GM21529 (cell line): ENCODE data around the gene LIMA1.
"Not testable (repeated sequence)": the region's sequence is repeated elsewhere in the genome, so short reads cannot be mapped to it uniquely, and the experiment has no call there.

Experiments
- ATAC-seq: cut with Tn5 transposase; IDR thresholded peaks from one replicate; pipeline ENCODE4 v1.9.1; 2021; ENCODE audit not compliant: unreplicated experiment

LIMA1 gene

GRCh38 chr12:50283229-50283923, at the start of gene LIMA1:
Gene LIMA1 (minus strand): TSS chr12:50283520. CDS start chr12:50248751, 34,769 bp downstream.
- ATAC-seq, result peak; percentile 93

- no peak for ATAC-seq
Observed at GRCh38 chr12:50331745-50332144, 48.4 kb upstream of the LIMA1 start.

- ATAC-seq, result not testable (repeated sequence)
Observed at GRCh38 chr12:50328664-50329063, 45.3 kb upstream of the LIMA1 start.

GRCh38 chr12:50326590-50327284, 43.4 kb upstream of the LIMA1 start:
- no peak for ATAC-seq

- no peak for ATAC-seq
Observed at GRCh38 chr12:50325890-50326391, 42.6 kb upstream of the LIMA1 start.

- ATAC-seq, result not testable (repeated sequence)
Observed at GRCh38 chr12:50324770-50325169, 41.5 kb upstream of the LIMA1 start.

- ATAC-seq, result not testable (repeated sequence)
Observed at GRCh38 chr12:50324077-50324476, 40.8 kb upstream of the LIMA1 start.

DNA sequence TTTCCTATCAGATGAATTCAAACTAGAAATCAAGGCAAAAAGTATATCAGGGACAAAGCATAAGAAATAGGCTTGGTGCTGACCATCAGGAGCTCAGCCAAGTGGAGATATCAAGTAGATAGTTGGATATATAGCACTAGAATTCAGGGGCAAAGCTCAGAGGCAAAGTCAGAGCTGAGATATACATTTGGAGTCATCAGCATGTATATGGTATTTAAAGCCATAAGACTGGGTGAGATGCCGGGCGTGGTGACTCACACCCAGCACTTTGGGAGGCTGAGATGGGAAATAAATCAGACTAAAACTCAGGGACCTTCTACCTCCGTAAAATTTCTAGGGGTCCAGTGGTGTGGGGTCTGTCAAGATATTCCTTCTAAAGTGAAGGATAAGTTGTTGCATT, 38.9 kb upstream of the LIMA1 start:
- ATAC-seq, result no peak

GRCh38 chr12:50317203-50317602, 33.9 kb upstream of the LIMA1 start:
- ATAC-seq, result no peak

GRCh38 chr12:50315803-50316202, 32.5 kb upstream of the LIMA1 start:
- ATAC-seq, result no peak

DNA sequence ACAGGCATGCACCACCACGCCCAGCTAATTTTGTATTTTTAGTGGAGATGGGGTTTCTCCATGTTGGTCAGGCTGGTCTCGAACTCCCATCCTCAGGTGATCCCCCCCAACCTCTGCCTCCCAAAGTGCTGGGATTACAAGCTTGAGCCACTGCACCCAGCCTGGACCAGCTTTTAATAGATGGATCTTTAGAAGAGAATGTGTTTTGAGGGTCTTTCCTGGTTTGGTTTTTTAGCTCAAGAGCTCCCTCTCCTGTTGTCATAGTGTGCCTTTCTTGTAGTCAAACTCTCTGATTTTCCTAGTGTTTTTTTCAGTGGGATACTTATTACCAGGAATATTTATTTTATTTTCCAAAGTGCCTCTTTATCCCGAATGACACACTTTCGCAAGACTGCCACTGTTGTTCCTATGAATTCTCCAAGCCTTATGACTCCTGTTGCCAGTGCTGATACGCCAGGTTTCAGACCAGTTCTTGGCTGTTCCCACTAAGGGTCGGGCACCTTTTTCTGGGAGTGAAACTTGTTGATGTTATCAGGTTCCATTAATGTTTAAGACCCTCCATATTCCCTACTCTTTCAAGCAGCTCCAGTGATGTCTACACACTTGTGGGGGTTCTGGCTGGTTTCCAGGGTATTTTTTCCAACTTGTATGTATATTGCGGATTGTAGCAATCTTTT, 31.5 kb upstream of the LIMA1 start:
- no peak for ATAC-seq

- ATAC-seq, result not testable (repeated sequence)
Observed at GRCh38 chr12:50313971-50314370, 30.7 kb upstream of the LIMA1 start.

GRCh38 chr12:50313256-50313931, 30.1 kb upstream of the LIMA1 start:
- ATAC-seq, result no peak

GRCh38 chr12:50311858-50312609, 28.7 kb upstream of the LIMA1 start:
- ATAC-seq, result not testable (repeated sequence)

DNA sequence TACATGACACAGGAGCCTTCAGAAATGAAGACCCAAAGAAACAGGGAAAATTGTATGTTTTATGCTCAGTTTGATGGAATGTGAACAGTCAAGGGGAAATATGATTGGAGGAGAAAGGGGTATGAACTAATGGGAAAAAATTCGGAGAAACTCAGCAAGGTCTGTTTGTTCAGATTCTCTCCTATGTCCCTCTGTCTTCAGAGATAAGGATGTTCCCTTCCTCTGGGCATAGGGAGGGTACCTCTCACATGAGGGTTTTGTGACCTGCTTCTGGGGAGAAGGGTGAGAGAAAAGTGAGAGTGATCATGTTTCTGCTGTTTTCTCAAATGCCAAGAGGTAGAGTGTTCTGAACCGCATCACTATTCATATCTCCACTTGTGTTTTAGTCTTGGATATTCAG, 26.6 kb upstream of the LIMA1 start:
- ATAC-seq, result no peak

DNA sequence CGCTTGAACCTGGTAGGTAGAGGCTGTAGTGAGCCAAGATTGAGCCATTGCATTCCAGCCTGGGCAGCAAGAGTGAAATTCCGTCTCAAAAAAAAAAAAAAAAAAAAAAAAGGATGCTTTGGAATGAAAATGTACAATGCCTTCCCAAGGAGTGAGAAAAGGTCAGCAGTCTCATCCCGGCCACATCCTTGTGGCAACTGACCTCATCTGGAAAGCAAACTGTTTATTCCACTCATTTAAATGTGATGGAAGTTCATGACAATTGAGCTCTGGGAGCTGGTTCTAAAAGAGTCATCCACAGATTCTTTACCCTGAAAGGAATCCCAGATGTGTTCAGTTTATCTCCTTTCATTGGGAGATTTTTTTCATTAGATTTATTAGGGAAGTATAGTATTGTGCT, 19.4 kb upstream of the LIMA1 start:
- ATAC-seq, result no peak

DNA sequence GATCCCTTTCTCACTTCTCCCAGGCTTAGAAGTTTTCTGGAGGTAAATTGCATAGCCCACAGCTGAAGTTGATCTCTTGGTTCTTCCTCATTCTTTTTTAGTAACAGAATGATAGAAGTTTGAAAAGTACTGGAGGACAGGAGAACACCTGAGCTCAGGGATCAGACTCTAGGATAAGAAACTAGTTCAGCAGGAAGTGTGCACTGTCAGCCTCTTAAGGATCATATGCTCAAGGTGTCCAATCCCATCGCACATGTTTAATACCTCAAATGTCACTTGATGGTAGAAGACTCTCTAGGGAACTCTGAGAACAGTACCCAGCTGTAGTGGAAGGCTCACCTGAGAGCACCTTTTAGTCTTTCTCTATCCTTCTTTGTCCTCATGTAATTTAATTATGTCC, 14.7 kb upstream of the LIMA1 start:
- no peak for ATAC-seq

DNA sequence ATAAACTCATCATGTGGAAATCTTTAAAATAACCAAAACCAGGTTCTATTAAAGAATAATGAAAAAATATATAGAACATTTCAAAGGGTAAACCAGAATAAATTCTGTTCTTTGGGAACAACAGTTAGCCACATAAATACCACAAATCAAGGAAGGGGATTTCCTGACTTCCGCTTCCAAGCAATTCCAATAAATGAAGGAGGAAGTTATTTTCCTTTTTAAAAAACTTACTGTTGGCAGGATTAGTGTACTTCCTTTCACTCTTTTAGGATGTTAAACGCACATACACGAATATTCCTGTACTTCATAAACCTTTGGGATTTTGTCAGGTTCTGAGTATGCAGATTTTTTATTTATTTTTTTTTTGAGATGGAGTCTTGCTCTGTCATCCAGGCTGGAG, 13.7 kb upstream of the LIMA1 start:
- no peak for ATAC-seq

DNA sequence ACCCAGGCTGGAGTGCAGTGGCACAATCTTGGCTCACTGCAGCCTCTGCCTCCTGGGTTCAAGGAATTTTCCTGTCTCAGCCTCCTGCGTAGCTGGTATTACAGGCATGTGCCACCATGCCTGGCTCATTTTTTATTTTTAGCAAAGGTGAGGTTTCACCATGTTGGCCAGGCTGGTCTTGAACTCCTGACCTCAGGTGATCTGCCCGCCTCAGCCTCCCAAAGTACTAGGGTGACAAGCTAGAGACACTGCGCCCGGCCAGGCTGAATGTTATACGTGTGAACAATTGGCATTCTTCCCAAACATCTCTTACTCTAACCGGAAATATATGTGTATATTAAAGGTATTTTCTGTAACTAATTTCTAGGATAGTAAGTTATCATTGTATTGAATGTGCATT, 13.2 kb upstream of the LIMA1 start:
- no peak for ATAC-seq

GRCh38 chr12:50291377-50291776, 8.1 kb upstream of the LIMA1 start:
- no peak for ATAC-seq

DNA sequence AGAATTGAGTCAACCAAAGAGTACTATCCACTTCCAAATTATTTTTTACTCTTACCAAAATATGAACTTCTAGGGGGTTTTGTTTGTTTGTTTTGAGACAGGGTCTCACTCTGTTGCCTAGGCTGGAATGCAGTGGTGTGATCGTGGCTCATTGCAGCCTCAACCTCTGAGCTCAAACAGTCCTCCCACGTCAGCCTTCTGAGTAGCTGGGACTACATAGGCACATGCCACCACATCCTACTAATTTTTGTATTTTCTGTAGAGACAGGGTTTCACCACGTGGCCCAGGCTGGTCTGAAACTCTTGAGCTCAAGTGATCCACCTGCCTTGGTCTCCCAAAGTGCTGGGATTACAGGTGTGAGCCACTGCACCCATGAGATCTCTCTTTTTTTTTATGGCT, 7.4 kb upstream of the LIMA1 start:
- not testable (repeated sequence) for ATAC-seq
